Measurements from ENCODE around the gene NAV2.

DNA sequence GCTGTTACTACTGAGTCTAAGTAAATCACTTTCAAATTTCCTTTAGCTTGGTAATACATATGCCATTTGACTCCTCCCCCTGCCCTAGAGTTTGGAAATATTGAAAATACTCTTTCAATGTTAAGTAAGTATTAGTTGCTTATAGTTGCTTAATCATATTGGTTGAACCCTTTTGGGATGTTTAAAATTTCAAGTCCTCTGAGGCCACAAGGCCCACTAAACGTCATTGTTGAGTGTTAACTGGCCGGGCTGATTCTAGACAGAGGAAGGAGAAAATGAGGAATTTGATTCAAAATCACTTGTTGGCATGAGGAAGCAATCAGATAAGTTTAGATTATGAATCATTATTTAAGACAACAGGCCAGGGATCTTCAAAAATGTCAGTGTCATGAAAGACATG, 8.5 kb downstream of the NAV2 start:
- TF ChIP-seq CTCF (IDR thresholded peaks at IDR 0.05; ENCODE audit: low read depth, low read length) (no peak), POLR2A (IDR thresholded peaks at IDR 0.05; ENCODE audit: extremely low read depth, insufficient read length) (no peak)

Data from NB4 (cell line).